ENCODE results near the gene RPUSD1.
"Not testable (repeated sequence)": the region's sequence is repeated elsewhere in the genome, so short reads cannot be mapped to it uniquely, and the experiment has no call there.

Gene RPUSD1

GRCh38 chr16:785563-786535, 2.3 kb downstream of the RPUSD1 start:
- no peaks in the 10 kb centered on the region for H3K4me1 Mint-ChIP-seq (ENCODE audit: low read depth)
- no peaks in the 10 kb centered on the region for H3K27me3 Mint-ChIP-seq (ENCODE audit: low read depth)
- no peaks in the 10 kb centered on the region for H3K9me3 Mint-ChIP-seq
- no peak overlapping the region for H3K27ac Mint-ChIP-seq
- no peaks in the 10 kb centered on the region for H3K36me3 Mint-ChIP-seq (ENCODE audit: low read depth)
- peak overlapping the region; percentile 58 for H3K4me3 Mint-ChIP-seq

GRCh38 chr16:784431-784830, 3.8 kb downstream of the RPUSD1 start:
- no peaks in the 10 kb centered on the region for H3K9me3 Mint-ChIP-seq
- H3K27ac Mint-ChIP-seq = no peak overlapping the region
- H3K4me1 Mint-ChIP-seq (ENCODE audit: low read depth) = no peaks in the 10 kb centered on the region
- H3K4me3 Mint-ChIP-seq = no peak overlapping the region
- H3K27me3 Mint-ChIP-seq (ENCODE audit: low read depth) = no peaks in the 10 kb centered on the region
- no peaks in the 10 kb centered on the region for H3K36me3 Mint-ChIP-seq (ENCODE audit: low read depth)

GRCh38 chr16:783404-784161, 4.6 kb downstream of the RPUSD1 start:
- Mint-ChIP-seq H3K27me3 (ENCODE audit: low read depth) (no peaks in the 10 kb centered on the region), H3K4me1 (ENCODE audit: low read depth) (no peaks in the 10 kb centered on the region), H3K9me3 (no peaks in the 10 kb centered on the region), H3K36me3 (ENCODE audit: low read depth) (no peaks in the 10 kb centered on the region), H3K27ac (no peak overlapping the region), H3K4me3 (no peak overlapping the region)

GRCh38 chr16:782766-783403, 5.3 kb downstream of the RPUSD1 start:
- no peaks in the 10 kb centered on the region for H3K27me3 Mint-ChIP-seq (ENCODE audit: low read depth)
- H3K9me3 Mint-ChIP-seq = no peaks in the 10 kb centered on the region
- no peak overlapping the region for H3K4me3 Mint-ChIP-seq
- no peaks in the 10 kb centered on the region for H3K4me1 Mint-ChIP-seq (ENCODE audit: low read depth)
- no peak overlapping the region for H3K27ac Mint-ChIP-seq
- no peaks in the 10 kb centered on the region for H3K36me3 Mint-ChIP-seq (ENCODE audit: low read depth)

GRCh38 chr16:782258-782657, 5.9 kb downstream of the RPUSD1 start:
- H3K4me3 Mint-ChIP-seq = no peak overlapping the region
- H3K27me3 Mint-ChIP-seq (ENCODE audit: low read depth) = no peaks in the 10 kb centered on the region
- H3K27ac Mint-ChIP-seq = no peak overlapping the region
- H3K36me3 Mint-ChIP-seq (ENCODE audit: low read depth) = no peaks in the 10 kb centered on the region
- no peaks in the 10 kb centered on the region for H3K9me3 Mint-ChIP-seq
- H3K4me1 Mint-ChIP-seq (ENCODE audit: low read depth) = peaks cover 1% of the 10 kb centered on the region

GRCh38 chr16:781346-782010, 6.7 kb downstream of the RPUSD1 start:
- Mint-ChIP-seq H3K4me1 (ENCODE audit: low read depth) (peaks cover 1% of the 10 kb centered on the region), H3K4me3 (no peak overlapping the region), H3K9me3 (no peaks in the 10 kb centered on the region), H3K27me3 (ENCODE audit: low read depth) (no peaks in the 10 kb centered on the region), H3K27ac (no peak overlapping the region), H3K36me3 (ENCODE audit: low read depth) (no peaks in the 10 kb centered on the region)

DNA sequence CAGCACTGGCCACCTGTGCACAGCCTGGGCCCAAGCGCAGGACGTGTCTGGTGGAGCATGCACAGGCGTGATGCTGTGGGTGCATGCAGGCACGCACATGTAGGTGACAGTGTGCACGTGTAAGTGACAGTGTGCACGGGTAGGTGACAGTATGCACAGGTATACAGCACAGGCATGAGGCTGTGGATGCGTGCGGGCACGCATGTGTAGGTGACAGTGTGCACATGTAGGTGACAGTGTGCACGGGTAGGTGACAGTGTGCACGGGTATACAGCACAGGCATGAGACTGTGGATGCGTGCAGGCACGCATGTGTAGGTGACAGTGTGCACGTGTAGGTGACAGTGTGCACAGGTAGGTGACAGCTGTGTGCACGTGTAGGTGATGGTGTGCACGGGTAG, 7.9 kb downstream of the RPUSD1 start:
- peaks cover 1% of the 10 kb centered on the region for H3K4me1 Mint-ChIP-seq (ENCODE audit: low read depth)
- H3K27ac Mint-ChIP-seq = no peak overlapping the region
- no peaks in the 10 kb centered on the region for H3K36me3 Mint-ChIP-seq (ENCODE audit: low read depth)
- no peak overlapping the region for H3K4me3 Mint-ChIP-seq
- H3K27me3 Mint-ChIP-seq (ENCODE audit: low read depth) = no peaks in the 10 kb centered on the region
- H3K9me3 Mint-ChIP-seq = no peaks in the 10 kb centered on the region

DNA sequence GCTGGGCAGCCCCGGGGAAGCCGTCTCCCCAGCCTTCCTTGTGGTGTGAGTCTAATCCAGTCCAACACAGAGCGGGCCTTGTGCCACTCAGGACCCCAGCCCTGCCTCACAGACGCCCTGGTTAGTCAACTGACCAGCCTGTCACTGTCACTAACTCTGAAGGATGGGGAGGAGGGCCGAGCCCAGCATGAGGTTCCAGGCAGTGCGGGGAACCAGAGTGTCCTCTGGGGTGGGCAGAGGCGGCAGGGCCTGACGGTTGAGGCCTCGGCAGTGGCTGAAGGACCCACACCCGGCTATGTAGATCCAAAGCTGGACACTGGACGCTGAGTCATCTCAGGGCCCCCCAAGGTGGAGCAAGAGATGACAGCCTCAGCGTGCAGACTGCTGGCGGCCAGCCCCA, 8.6 kb downstream of the RPUSD1 start:
- H3K27me3 Mint-ChIP-seq (ENCODE audit: low read depth) = no peaks in the 10 kb centered on the region
- H3K4me3 Mint-ChIP-seq = no peak overlapping the region
- no peaks in the 10 kb centered on the region for H3K9me3 Mint-ChIP-seq
- H3K4me1 Mint-ChIP-seq (ENCODE audit: low read depth) = peaks cover 1% of the 10 kb centered on the region
- H3K27ac Mint-ChIP-seq = no peak overlapping the region
- H3K36me3 Mint-ChIP-seq (ENCODE audit: low read depth) = no peaks in the 10 kb centered on the region

DNA sequence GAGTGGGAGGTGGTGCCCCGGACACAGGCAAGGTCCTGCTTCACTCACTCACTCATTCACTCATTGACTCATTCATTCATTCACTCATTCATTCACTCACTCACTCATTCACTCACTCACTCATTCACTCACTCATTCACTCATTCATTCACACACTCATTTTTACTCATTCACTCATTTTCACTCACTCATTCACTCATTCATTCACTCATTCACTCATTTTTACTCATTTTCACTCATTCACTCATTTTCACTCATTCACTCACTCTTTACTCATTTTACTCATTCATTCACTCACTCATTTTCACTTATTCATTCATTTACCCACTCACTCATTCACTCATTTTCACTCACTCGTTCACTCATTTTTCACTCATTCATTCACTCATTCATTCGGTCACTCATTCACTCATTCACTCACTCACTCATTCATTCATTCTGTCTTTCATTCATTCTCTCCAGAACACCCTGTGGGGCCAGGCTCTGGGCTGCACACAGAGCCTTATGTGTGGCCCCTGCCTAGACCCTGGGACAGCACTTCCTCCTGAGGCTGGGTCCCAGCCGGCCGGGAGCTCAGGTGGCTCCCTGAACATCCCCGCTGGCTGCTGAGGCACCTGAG, 9.2 kb downstream of the RPUSD1 start:
- Mint-ChIP-seq H3K36me3 (ENCODE audit: low read depth) (no peaks in the 10 kb centered on the region), H3K27me3 (ENCODE audit: low read depth) (no peaks in the 10 kb centered on the region), H3K27ac (no peak overlapping the region), H3K4me1 (ENCODE audit: low read depth) (peaks cover 1% of the 10 kb centered on the region), H3K4me3 (no peak overlapping the region), H3K9me3 (no peaks in the 10 kb centered on the region)

GRCh38 chr16:778447-778846, 9.7 kb downstream of the RPUSD1 start:
- H3K4me1 Mint-ChIP-seq (ENCODE audit: low read depth) = peaks cover 1% of the 10 kb centered on the region
- H3K27me3 Mint-ChIP-seq (ENCODE audit: low read depth) = no peaks in the 10 kb centered on the region
- H3K27ac Mint-ChIP-seq = no peak overlapping the region
- no peaks in the 10 kb centered on the region for H3K9me3 Mint-ChIP-seq
- H3K4me3 Mint-ChIP-seq = no peak overlapping the region
- H3K36me3 Mint-ChIP-seq (ENCODE audit: low read depth) = no peaks in the 10 kb centered on the region

- Mint-ChIP-seq H3K9me3 (no peaks in the 10 kb centered on the region), H3K27ac (no peak overlapping the region), H3K36me3 (ENCODE audit: low read depth) (no peaks in the 10 kb centered on the region)
These were observed 10.4 kb downstream of the RPUSD1 start for GRCh38 chr16:777826-778225.

DNA sequence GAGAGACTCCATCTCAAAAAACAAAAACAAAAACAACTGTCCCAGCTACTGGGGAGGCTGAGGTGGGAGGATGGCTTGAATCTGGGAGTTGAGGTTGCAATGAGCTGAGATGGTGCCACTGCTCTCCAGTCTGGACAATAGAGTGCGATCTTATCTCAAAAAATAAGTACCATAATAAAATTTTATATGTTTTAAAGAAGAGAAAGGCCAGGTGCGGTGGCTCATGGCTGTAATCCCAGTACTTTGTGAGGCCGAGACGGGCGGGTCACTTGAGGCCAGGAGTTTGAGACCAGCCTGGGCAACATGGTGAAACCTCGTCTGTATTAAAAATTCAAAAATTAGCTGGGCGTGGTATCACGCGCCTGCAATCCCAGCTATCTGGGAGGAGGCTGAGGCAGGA, 11.4 kb downstream of the RPUSD1 start:
- no peak overlapping the region for H3K4me3 Mint-ChIP-seq
- H3K27ac Mint-ChIP-seq = no peak overlapping the region
- H3K36me3 Mint-ChIP-seq (ENCODE audit: low read depth) = no peaks in the 10 kb centered on the region
- H3K27me3 Mint-ChIP-seq (ENCODE audit: low read depth) = no peaks in the 10 kb centered on the region
- H3K9me3 Mint-ChIP-seq = no peaks in the 10 kb centered on the region
- peaks cover 1% of the 10 kb centered on the region for H3K4me1 Mint-ChIP-seq (ENCODE audit: low read depth)

More at GRCh38 chr16:777826-778225, 10.4 kb downstream of the RPUSD1 start:
- H3K27me3 Mint-ChIP-seq (ENCODE audit: low read depth) = no peaks in the 10 kb centered on the region
- H3K4me1 Mint-ChIP-seq (ENCODE audit: low read depth) = peaks cover 1% of the 10 kb centered on the region
- no peak overlapping the region for H3K4me3 Mint-ChIP-seq

GRCh38 chr16:776298-776697, 11.9 kb downstream of the RPUSD1 start:
- H3K4me1 Mint-ChIP-seq (ENCODE audit: low read depth); H3K4me3 Mint-ChIP-seq; H3K36me3 Mint-ChIP-seq (ENCODE audit: low read depth); H3K27ac Mint-ChIP-seq; H3K27me3 Mint-ChIP-seq (ENCODE audit: low read depth); H3K9me3 Mint-ChIP-seq: not testable (repeated sequence)

- Mint-ChIP-seq H3K36me3 (ENCODE audit: low read depth) (no peaks in the 10 kb centered on the region), H3K27ac (no peak overlapping the region), H3K4me1 (ENCODE audit: low read depth) (peaks cover 1% of the 10 kb centered on the region), H3K4me3 (no peak overlapping the region), H3K9me3 (no peaks in the 10 kb centered on the region), H3K27me3 (ENCODE audit: low read depth) (no peaks in the 10 kb centered on the region)
These were observed 12.9 kb downstream of the RPUSD1 start for GRCh38 chr16:775236-775796.
